Nephron progenitor cell (in vitro differentiated cells): ENCODE data around the gene PTPRQ.

Experiments
- DNase-seq: peaks from one replicate; pipeline ENCODE4 v3.0.0; 2021
- H3K27ac Mint-ChIP-seq: 2 replicates; pipeline ENCODE4 v1.8.0; 2021; ENCODE audit warnings: mild to moderate bottlenecking, moderate library complexity, mixed read lengths
- H3K27me3 Mint-ChIP-seq: 2 replicates; pipeline ENCODE4 v1.8.0; 2021; ENCODE audit warnings: mild to moderate bottlenecking, low read depth, mixed read lengths; ENCODE audit not compliant: poor library complexity
- H3K36me3 Mint-ChIP-seq: 2 replicates; pipeline ENCODE4 v1.8.0; 2021; ENCODE audit warnings: low read depth, mixed read lengths
- H3K4me1 Mint-ChIP-seq: 2 replicates; pipeline ENCODE4 v1.8.0; 2021; ENCODE audit warnings: mixed read lengths
- H3K4me3 Mint-ChIP-seq: 2 replicates; pipeline ENCODE4 v1.8.0; 2021; ENCODE audit warnings: mild to moderate bottlenecking, moderate library complexity, mixed read lengths
- H3K9me3 Mint-ChIP-seq: 2 replicates; pipeline ENCODE4 v1.8.0; 2021; ENCODE audit warnings: mild to moderate bottlenecking, moderate library complexity, mixed read lengths
- TF ChIP-seq, protein P1 (sequence below): fragments of 200-600 bp; sonication (generic); IDR thresholded peaks from 2 replicates; pipeline ENCODE4 v1.5.0; 2021; ENCODE audit warnings: antibody characterized with exemption

Gene PTPRQ

GRCh38 chr12:80412343-80412953 lies 31.6 kb upstream of the PTPRQ start:
- Mint-ChIP-seq H3K27ac (no peak overlapping the region), H3K4me1 (no peaks in the 10 kb centered on the region), H3K4me3 (no peak overlapping the region), H3K27me3 (peaks cover 22% of the 10 kb centered on the region), H3K9me3 (no peaks in the 10 kb centered on the region), H3K36me3 (no peaks in the 10 kb centered on the region)
- DNase-seq, result peak; percentile 12
- TF ChIP-seq, protein P1, sequence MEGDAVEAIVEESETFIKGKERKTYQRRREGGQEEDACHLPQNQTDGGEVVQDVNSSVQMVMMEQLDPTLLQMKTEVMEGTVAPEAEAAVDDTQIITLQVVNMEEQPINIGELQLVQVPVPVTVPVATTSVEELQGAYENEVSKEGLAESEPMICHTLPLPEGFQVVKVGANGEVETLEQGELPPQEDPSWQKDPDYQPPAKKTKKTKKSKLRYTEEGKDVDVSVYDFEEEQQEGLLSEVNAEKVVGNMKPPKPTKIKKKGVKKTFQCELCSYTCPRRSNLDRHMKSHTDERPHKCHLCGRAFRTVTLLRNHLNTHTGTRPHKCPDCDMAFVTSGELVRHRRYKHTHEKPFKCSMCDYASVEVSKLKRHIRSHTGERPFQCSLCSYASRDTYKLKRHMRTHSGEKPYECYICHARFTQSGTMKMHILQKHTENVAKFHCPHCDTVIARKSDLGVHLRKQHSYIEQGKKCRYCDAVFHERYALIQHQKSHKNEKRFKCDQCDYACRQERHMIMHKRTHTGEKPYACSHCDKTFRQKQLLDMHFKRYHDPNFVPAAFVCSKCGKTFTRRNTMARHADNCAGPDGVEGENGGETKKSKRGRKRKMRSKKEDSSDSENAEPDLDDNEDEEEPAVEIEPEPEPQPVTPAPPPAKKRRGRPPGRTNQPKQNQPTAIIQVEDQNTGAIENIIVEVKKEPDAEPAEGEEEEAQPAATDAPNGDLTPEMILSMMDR, result peak; percentile 81

GRCh38 chr12:80413462-80413861 lies 30.6 kb upstream of the PTPRQ start:
- H3K27me3 Mint-ChIP-seq, result peaks cover 12% of the 10 kb centered on the region
- H3K9me3 Mint-ChIP-seq, result no peaks in the 10 kb centered on the region
- TF ChIP-seq, protein P1, result no peak
- H3K36me3 Mint-ChIP-seq, result no peaks in the 10 kb centered on the region
- H3K4me1 Mint-ChIP-seq, result no peaks in the 10 kb centered on the region
- H3K4me3 Mint-ChIP-seq, result no peak overlapping the region
- no peak overlapping the region for H3K27ac Mint-ChIP-seq
- no peak for DNase-seq

GRCh38 chr12:80415466-80415865 lies 28.6 kb upstream of the PTPRQ start:
- Mint-ChIP-seq H3K9me3 (no peaks in the 10 kb centered on the region), H3K27me3 (peaks cover 12% of the 10 kb centered on the region), H3K4me3 (no peak overlapping the region), H3K36me3 (no peaks in the 10 kb centered on the region), H3K4me1 (no peaks in the 10 kb centered on the region), H3K27ac (no peak overlapping the region)
- no peak for DNase-seq
- TF ChIP-seq, protein P1, result no peak

- H3K27me3 Mint-ChIP-seq, result peaks cover 8% of the 10 kb centered on the region
- no peak overlapping the region for H3K27ac Mint-ChIP-seq
- no peak overlapping the region for H3K4me3 Mint-ChIP-seq
- DNase-seq, result no peak
- no peaks in the 10 kb centered on the region for H3K4me1 Mint-ChIP-seq
- H3K36me3 Mint-ChIP-seq, result no peaks in the 10 kb centered on the region
- no peaks in the 10 kb centered on the region for H3K9me3 Mint-ChIP-seq
- TF ChIP-seq, protein P1, result no peak
Measured at GRCh38 chr12:80419644-80420043, 24.4 kb upstream of the PTPRQ start.

GRCh38 chr12:80420075-80420474 lies 24.0 kb upstream of the PTPRQ start:
- DNase-seq, result no peak
- TF ChIP-seq, protein P1, result no peak
- Mint-ChIP-seq H3K36me3 (no peaks in the 10 kb centered on the region), H3K27me3 (peaks cover 6% of the 10 kb centered on the region), H3K4me1 (no peaks in the 10 kb centered on the region), H3K4me3 (no peak overlapping the region), H3K9me3 (no peaks in the 10 kb centered on the region), H3K27ac (no peak overlapping the region)

- TF ChIP-seq, protein P1, result no peak
- Mint-ChIP-seq H3K4me1 (no peaks in the 10 kb centered on the region), H3K36me3 (no peaks in the 10 kb centered on the region), H3K9me3 (no peaks in the 10 kb centered on the region), H3K27ac (no peak overlapping the region), H3K4me3 (no peak overlapping the region), H3K27me3 (no peaks in the 10 kb centered on the region)
- DNase-seq, result no peak
Measured at GRCh38 chr12:80422550-80422949, 21.5 kb upstream of the PTPRQ start.
